CD4-positive, alpha-beta memory T cell (primary cell): ENCODE measurements around the gene TMEM31. TPM values are rescaled to one million over a fixed set of nuclear protein-coding genes. Genes with fewer than 3 reads are reported as not detected.

ENCODE experiments used
- polyA plus RNA-seq, 2 donors: library from polyadenylated mRNA; unstranded; fragments of 300-500 nt; fragmentation: Illumina TruSeq; gene quantifications; one replicate each; pipeline ENCODE4 v1.2.3, GENCODE V29; 2021
- total RNA-seq, 2 experiments: library from RNA; stranded (reverse); gene quantifications; one replicate each; pipeline ENCODE4 v1.2.3, GENCODE V29; 2021

The TMEM31 gene
- total and polyA plus RNA-seq, 4 experiments from 2014 or later, result 0.39 TPM; not detected in 3

Other genes starting within 250 kb of the TMEM31 start
- under 1 TPM in 1 of 2 experiments, not detected in 1; 0.11 TPM for gene RAB40A, start 191.4 kb upstream of the TMEM31 start, total RNA-seq
- gene RAB40A, start 191.4 kb upstream of the TMEM31 start, polyA plus RNA-seq, result not detected
- 10 to 100 TPM; 10.0 to 11.2 TPM for gene TCEAL4, start 125.4 kb upstream of the TMEM31 start, total RNA-seq
- gene TCEAL4, start 125.4 kb upstream of the TMEM31 start, polyA plus RNA-seq, result 10 to 100 TPM in 1 of 2 donors, 1 to 10 TPM in 1; 8.8 to 13.4 TPM
- 1 to 10 TPM; 5.7 to 7.7 TPM for gene TCEAL3, start 102.9 kb upstream of the TMEM31 start, total RNA-seq
- 1 to 10 TPM; 3.8 to 6.7 TPM for gene TCEAL3, start 102.9 kb upstream of the TMEM31 start, polyA plus RNA-seq
- gene TCEAL1, start 81.9 kb upstream of the TMEM31 start, total RNA-seq, result 10 to 100 TPM; 10.6 to 11.1 TPM
- 10 to 100 TPM; 10.1 to 18.4 TPM for gene TCEAL1, start 81.9 kb upstream of the TMEM31 start, polyA plus RNA-seq
- gene MORF4L2, start 24.2 kb upstream of the TMEM31 start, total RNA-seq, result 100 to 1,000 TPM; 105 to 110 TPM
- 10 to 100 TPM; 78.7 to 79.9 TPM for gene MORF4L2, start 24.2 kb upstream of the TMEM31 start, polyA plus RNA-seq
- gene PLP1, start 65.9 kb downstream of the TMEM31 start, total RNA-seq, result not detected
- gene PLP1, start 65.9 kb downstream of the TMEM31 start, polyA plus RNA-seq, result not detected
- under 1 TPM; 0.25 to 0.26 TPM for gene RAB9B, start 121.3 kb downstream of the TMEM31 start, total RNA-seq
- under 1 TPM; 0.15 to 0.21 TPM for gene RAB9B, start 121.3 kb downstream of the TMEM31 start, polyA plus RNA-seq